Endothelial cell of umbilical vein (primary cell): ENCODE results near the gene OSTC.

ENCODE experiments used
- CTCF ChIP-seq, 2 donors: IDR thresholded peaks; 1 replicate in 1 of 2; 2 replicates in 1 of 2; pipeline ENCODE4 v1.5.1; 2011; ENCODE audit warnings: low read length in 2 of 2, mild to moderate bottlenecking in 2 of 2, moderate library complexity in 2 of 2, control low read depth in 1 of 2, inconsistent platforms in 1 of 2, low read depth in 1 of 2; ENCODE audit not compliant: insufficient read depth in 1 of 2; ENCODE audit errors: extremely low read depth in 1 of 2
- EZH2 ChIP-seq: IDR thresholded peaks from 2 replicates; pipeline ENCODE4 v1.6.1; 2012; ENCODE audit warnings: borderline replicate concordance, low read depth, mild to moderate bottlenecking, moderate library complexity, low read length, inconsistent platforms; ENCODE audit not compliant: severe bottlenecking
- FOS ChIP-seq: IDR thresholded peaks from 2 replicates; pipeline ENCODE4 v1.6.1; 2011; ENCODE audit warnings: mild to moderate bottlenecking, low read length, moderate library complexity, borderline replicate concordance; ENCODE audit not compliant: insufficient read depth
- GATA2 ChIP-seq: IDR thresholded peaks from 2 replicates; pipeline ENCODE4 v1.7.0; 2011; ENCODE audit warnings: low read depth, mild to moderate bottlenecking, moderate library complexity, mixed read lengths, low read length; ENCODE audit not compliant: insufficient read length, insufficient read depth
- JUN ChIP-seq: IDR thresholded peaks from 2 replicates; pipeline ENCODE4 v1.6.1; 2011; ENCODE audit warnings: borderline replicate concordance, low read depth; ENCODE audit not compliant: insufficient read length, insufficient read depth
- MAX ChIP-seq: IDR thresholded peaks from 2 replicates; pipeline ENCODE4 v1.6.1; 2011; ENCODE audit not compliant: insufficient read depth, insufficient read length
- POLR2A ChIP-seq: IDR thresholded peaks from 2 replicates; pipeline ENCODE4 v1.6.1; 2012; ENCODE audit warnings: low read depth, mild to moderate bottlenecking, control low read depth, low read length
- POLR2AphosphoS5 ChIP-seq: IDR thresholded peaks from 2 replicates; pipeline ENCODE4 v1.6.1; 2012; ENCODE audit warnings: low read depth, mild to moderate bottlenecking, control low read depth, low read length, moderate library complexity; ENCODE audit not compliant: insufficient read depth

- TF ChIP-seq CTCF (IDR thresholded peaks at IDR 0.05; ENCODE audit: extremely low read depth in 1 of 2, insufficient read depth in 1 of 2, low read depth in 1 of 2, low read length in 2 of 2) (no peak), POLR2A (no peak), EZH2 (no peak), MAX (no peak), POLR2AphosphoS5 (no peak), JUN (no peak), GATA2 (no peak), FOS (no peak)
Measured at GRCh38 chr4:108706289-108706688, 55.9 kb downstream of the OSTC start.
